A549 treated with CpdA at 1 μM for 4 hours (cell line): ENCODE measurements around the gene TULP1. TPM values are rescaled to one million over a fixed set of nuclear protein-coding genes. Genes with fewer than 3 reads are reported as not detected.

Experiments used
- total RNA-seq: library from RNA; stranded (reverse); fragments of 200-300 nt; extraction: Qiagen RNA extraction; gene quantifications from 5 replicates; pipeline ENCODE4 v1.2.3, GENCODE V29; 2022; ENCODE audit warnings: low read depth

Gene TULP1
- not detected in 5 replicates for total RNA-seq

DNA sequence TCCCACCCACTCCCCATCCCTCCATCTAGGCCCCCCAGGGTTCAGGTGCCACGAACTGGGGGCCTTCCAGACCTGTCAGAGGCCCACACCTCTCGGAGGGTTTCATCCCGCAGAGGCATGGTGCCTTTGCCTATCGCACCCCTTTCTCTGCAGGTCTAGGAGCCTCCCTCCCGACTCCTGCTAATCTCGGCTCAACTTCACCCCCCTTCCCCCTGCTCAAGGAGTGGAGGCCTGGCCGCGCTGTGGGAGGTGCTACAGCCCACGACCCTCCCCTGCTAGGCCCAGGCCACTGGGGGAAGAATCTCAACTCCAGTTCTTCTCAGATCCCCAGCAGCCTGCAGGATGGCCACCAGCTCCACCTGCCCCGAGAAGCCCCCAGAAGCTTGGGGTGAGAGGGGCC is at the start of gene TULP1:
TSS of gene TULP1 (minus strand) at position 157 of the 400 bp plus-strand sequence. CDS start at position 119, 38 bp downstream.

DNA sequence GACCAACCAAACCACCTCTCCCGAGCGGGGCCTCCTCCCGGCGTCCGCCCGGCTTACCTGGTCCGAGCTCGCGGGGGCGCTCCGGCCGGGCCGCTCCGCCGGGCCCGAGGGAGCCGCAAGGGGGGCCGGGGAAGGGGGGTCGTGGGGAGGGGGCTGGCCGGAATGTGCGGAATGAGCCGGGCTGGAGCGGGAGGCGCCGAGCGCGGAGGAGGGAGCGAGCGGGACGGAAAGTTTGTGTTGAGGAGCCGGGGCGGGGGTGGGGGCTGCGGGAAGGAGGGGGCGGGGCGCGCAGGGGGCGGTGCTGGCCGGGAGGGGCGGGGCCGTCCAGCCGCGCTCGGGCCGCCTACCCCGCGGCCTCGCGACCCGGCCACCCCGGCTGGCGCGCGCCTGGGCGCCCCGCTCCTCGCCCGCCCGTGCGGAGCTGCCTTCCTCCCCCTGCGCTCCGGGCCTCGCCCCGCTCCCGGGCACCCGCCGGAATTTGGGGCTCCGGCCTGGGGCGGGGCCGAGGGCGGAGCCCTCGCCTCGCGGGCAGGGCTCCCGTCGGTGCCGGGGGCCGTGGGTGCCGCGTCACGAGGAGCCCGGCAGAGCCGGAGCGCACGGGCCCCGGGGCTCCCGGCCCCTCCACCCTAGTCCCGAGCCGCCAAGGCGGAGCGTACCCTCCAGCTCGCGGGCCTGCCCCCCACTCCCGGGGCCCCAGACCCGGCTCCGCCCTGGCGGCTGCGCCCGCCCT is 15.7 kb downstream of the TULP1 start, which contains the start of gene TEAD3:
TSS of gene TEAD3 (minus strand) at position 239 of the 730 bp plus-strand sequence.

DNA sequence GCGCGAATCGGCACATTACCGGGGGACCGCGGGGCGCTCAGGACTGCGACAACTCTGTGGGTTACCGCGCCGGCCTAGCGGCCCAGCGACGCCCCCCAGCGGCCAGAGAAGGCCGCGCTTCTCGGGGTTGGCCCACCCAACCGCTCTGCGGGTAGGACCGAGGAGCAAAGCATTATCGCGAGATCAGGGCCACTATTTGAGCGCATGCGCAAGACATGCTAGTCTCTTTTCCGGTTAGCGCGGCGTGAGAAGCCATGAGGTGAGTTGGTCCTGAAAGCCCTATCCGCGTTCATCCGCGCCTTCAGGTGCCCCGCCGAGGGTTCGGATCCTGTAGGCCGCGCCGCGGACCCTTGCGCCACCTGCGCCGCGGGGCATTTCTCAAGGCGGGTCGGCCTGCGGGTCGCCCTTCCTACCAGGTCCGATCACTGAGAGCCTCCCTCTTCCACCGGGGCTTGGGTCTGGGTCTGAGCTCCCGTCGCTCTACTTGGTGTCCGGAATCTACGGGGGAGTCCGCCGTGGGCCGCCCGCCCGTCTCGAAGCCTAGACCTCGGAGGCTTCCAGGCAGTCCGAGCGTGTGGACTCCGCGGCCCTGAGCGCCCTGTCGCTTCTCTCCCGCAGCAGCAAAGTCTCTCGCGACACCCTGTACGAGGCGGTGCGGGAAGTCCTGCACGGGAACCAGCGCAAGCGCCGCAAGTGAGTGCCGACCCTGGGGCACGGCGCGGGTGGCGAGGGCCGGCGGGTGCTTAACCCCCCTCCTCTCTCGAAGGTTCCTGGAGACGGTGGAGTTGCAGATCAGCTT is 44.3 kb downstream of the TULP1 start, which contains the start of gene RPL10A:
TSS of gene RPL10A (plus strand) at position 221 of the 799 bp plus-strand sequence. CDS start at position 255, 34 bp downstream.

DNA sequence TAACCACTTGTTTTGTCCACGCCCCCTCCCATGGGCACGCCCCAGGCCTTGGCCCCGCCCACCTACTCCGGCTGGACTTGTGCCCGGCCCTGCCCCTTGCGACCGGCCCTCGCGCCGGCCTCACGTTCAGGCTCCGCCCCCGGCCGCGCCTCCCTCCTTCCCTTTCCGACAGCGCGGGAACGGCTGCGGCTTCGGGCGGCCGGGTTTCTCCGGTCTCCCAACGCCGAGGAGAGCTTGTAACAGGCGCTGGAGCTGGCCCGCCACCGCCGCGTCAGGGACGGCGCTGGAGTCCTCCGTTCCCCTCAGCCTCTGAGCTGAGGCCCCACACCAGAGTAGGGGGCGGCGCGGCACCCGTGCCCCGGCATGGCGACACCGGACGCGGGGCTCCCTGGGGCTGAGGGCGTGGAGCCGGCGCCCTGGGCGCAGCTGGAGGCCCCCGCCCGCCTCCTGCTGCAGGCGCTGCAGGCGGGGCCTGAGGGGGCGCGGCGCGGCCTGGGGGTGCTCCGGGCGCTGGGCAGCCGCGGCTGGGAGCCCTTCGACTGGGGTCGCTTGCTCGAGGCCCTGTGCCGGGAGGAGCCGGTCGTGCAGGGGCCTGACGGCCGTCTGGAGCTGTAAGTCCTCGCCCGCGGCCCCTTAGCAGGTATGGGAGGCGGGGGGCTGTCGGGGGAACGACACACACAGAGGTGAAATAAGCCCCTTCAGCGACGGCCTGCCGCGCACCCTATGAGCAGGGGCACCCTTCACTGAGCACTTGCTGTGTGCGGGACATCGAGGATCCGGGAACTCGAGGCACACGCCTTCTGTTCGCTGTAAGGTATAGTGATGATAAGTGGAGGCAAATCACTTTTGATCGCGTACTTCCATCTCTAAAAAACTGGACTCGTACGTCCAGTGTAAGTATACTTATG is 60.3 kb downstream of the TULP1 start, which contains the start of gene FANCE:
TSS of gene FANCE (plus strand) at position 156 of the 908 bp plus-strand sequence. CDS start at position 364, 208 bp downstream.

Other genes with a start within 250 kb of the TULP1 start
- 0.06 to 0.09 TPM (median 0.06 TPM) in 3 of 5 replicates, not detected in the others for gene DEF6, start 215.1 kb downstream of the TULP1 start, total RNA-seq
- gene PPARD, start 170.3 kb downstream of the TULP1 start, total RNA-seq = 4.8 to 7.0 TPM (median 5.7 TPM) in 5 replicates
- gene FANCE, start 60.6 kb downstream of the TULP1 start, total RNA-seq = 2.2 to 3.1 TPM (median 2.9 TPM) in 5 replicates
- gene RPL10A, start 44.5 kb downstream of the TULP1 start, total RNA-seq = 1,379 to 1,552 TPM (median 1,478 TPM) in 5 replicates
- gene TEAD3, start 15.8 kb downstream of the TULP1 start, total RNA-seq = 4.3 to 6.4 TPM (median 5.0 TPM) in 5 replicates
- gene FKBP5, start 176.0 kb upstream of the TULP1 start, total RNA-seq = 8.7 to 13.8 TPM (median 9.6 TPM) in 5 replicates
- 0.23 to 0.47 TPM (median 0.32 TPM) in 4 of 5 replicates, not detected in the other for gene ARMC12, start 224.1 kb upstream of the TULP1 start, total RNA-seq